ENCODE data around the gene SATL1.
"Not testable (repeated sequence)": the region's sequence is repeated elsewhere in the genome, so short reads cannot be mapped to it uniquely, and the experiment has no call there.

Gene SATL1

DNA sequence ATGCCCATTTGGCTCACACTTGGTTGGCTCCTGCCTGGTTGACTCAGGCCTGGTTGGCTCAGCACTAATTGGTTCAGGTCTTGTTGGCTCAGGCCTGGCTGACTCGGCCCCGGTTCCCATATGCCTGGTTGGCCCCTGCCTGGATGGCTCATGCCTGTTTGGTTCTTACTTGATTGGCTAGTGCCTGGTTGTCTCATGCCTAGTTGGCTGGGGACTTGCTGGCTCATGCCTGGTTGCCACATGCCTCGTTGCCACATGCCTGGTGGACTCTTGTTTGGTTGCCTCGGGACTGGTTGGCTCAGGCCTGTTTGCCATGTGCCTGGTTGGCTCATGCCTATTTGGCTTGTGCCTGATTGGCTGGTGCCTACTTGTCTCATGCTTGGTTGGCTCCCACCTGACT lies 136.2 kb downstream of the SATL1 start:
- DNase-seq = no peak

DNA sequence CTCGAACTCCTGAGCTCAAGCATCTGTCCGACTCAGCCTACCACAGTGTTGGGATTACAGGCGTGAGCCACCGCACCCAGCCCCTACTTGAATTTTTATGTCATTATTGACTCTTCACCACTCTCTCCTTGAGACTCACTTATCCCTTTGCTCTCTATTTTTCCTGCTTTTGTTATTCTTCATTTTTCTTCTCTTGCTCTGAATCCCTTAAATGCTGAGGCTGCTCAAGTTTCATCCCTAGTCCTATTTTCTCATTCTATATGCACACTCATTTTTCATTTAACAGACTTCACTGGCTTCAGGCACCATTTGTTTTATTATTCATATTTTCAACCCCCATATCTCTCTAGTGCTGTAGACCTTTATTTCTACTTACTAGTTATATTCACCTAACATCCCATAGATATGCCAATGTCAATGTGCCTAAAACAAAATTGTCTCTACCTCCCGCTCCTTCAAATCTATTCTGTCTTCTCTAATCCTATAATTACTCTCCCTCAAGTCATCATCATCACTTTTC lies 154.2 kb downstream of the SATL1 start:
- DNase-seq = no peak

DNA sequence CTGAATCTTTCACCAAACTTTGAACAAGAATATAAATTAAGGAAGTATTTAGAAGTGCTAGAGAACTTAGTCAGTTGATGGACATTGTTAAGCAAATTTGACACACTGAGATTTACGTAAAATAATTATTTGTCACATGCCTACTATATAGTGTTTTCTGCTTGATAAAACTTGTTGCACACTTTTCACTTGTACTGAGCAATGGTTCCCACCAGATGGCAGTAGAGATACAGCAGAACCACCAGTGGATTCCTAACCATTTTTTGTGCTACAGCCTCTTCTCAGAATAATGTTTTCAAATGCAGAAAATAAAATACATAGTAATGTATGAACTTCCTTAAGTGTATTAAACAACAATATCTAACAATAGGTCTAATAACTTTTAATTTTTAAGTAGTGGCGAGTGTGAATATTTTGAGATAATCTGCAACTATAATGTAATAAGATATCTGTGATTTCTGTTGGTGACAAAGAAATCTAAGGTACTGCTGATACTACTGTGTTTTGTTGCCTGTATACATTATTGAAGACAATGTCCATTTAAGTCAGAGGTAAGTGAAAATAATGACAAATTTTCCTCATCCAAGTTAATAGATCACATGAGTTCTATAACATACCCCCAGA lies 158.7 kb downstream of the SATL1 start:
- no peak for DNase-seq

DNA sequence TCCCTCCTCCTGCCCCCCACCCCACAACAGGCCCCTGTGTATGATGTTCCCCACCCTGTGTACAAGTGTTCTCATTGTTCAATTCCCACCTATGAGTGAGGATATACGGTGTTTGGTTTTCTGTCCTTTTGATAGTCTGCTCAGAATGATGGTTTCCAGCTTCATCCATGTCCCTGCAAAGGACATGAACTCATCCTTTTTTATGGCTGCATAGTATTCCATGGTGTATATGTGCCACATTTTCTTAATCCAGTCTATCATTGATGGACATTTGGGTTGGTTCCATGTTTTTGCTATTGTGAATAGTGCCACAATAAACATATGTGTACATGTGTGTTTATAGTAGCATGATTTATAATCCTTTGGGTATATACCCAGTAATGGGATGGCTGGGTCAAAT lies 166.3 kb downstream of the SATL1 start:
- DNase-seq = not testable (repeated sequence)

DNA sequence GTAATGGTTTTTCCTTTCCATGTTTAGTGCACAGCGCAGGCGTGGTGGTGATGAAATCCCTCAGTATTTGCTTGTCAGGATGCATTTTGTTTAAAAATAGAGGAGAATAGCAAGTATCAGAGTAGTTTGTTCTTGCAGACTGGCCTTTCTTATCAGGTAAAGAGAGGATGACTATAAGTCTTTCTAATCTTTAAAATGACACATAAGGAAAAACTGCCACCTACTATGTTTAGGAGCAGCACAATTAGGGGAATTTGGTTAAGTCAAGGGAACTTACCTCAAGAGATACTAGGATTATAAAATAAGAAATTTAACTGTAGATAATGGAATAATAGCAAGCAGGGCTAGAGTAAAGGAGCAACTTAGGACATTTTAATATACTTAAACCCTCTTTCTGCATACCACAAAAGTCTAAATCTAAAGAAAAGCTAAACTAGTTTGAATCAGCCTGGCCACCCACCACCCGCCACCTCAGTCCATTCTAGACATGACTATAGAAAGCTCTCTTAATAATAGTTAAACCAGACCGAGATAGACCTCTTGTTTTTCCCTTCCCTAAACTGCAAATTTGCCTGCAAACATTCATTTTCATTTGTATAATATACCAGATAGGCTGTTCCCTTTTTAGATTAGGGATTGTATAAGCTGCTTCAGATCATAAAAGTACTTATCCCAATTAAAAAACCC lies 177.9 kb downstream of the SATL1 start:
- no peak for DNase-seq

DNA sequence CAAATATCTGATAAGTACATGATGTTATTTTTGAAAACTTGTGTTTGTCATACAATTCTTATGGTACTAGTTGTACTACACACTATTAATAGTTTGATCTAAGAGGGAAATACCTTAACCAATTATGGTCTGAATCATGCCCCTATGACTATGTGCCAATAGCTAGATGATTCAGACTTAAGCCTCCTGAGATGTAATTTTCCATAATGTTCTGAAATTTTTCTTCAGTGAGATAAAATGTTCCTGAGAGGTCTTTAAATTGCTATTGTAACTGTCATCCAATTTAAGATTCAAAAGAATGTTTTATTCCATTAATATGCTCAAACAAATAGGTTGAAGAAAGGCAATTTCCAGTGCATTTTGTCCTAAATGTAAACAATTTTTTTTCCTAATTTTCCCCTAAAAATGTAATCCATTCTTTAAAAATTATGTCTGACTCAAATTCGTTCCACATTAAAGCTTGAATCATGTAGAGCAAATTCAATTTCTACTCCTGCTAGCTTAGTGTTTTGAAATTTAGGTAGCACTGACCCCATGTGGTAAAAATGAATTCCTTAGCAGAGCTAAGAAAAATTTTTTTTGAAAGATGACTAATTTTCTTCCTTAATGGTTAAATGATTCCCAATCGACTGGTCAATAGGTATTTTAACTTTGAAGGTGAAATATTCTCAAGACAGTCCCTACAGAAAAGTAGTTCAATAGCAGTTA lies 190.8 kb downstream of the SATL1 start:
- no peak for DNase-seq

DNA sequence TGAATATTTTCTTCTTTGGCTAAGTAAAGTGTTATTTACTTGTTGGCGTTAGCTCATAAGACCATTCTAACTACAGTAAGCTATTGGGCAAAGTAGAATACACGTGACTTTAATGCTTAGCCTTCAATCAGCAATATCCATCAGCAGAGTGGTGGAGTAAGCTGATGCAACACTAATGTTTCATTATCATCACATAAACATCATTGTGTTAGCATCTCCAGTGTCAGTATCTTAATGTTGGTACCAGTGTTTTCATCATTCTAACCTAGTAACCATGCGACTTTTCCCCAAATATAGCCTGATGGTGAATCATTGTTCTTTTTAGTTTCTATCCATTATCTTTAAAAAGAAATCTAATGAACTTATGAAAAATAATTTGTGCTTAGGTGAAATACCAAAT lies 191.4 kb downstream of the SATL1 start:
- no peak for DNase-seq

DNA sequence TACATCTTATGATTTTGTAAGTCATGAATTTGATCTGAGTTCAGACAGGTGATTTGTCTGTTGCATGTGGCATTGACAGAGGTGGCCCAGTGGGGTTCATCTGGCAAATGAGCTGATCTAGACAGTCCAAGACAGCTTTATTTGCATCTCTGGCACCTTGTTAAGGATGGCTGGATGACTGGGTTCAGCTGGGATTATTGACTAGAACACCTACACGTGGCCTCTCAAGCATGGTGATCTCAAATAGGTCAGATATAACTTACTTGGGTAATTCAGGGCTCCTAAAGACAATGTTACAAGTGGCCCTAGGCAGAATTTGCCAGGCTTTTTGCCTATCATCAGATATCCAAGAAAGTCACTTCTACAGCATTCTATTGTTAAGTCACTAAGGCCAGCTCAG lies 192.0 kb downstream of the SATL1 start:
- DNase-seq = no peak
